IMR-90 (cell line): Measurements from ENCODE around the gene NFE2L2. TPM values are rescaled to one million over a fixed set of nuclear protein-coding genes. Genes with fewer than 3 reads are reported as not detected.

Experiments
- ATAC-seq: fragments of 200-7000 bp; cut with Tn5 transposase; 2 replicates; pipeline ENCODE4 v1.9.1; 2020; ENCODE audit warnings: low read depth, mild to moderate bottlenecking, moderate library complexity
- BruUV-seq: library from RNA; stranded (reverse); fragments of 400-500 nt; replicated peaks from 2 replicates; lab custom pipeline; 2021; lab: Mats Ljungman, UMichigan
- CTCF ChIA-PET: fragments of 300-600 bp; formaldehyde crosslinking; extraction: SDS; loops from one replicate; lab custom pipeline; 2021; ENCODE audit warnings: antibody characterized with exemption; lab: Yijun Ruan, JAX
- POLR2A ChIA-PET: fragments of 300-600 bp; sonication (Branson Sonifier 250); formaldehyde crosslinking; loops from one replicate; lab custom pipeline; 2022; ENCODE audit warnings: antibody characterized with exemption; ENCODE audit not compliant: unreplicated experiment; lab: Charles Lee
- DNase-seq: peaks from one replicate; pipeline ENCODE4 v3.0.0; 2013
- H2AFZ ChIP-seq: replicated peaks from 2 replicates; pipeline ENCODE3; 2013; ENCODE audit warnings: low read length, mild to moderate bottlenecking; ENCODE audit not compliant: poor library complexity
- H2AK5ac ChIP-seq: 2 replicates; pipeline ENCODE4 v1.6.1; 2013; ENCODE audit warnings: low read depth, low read length, inconsistent platforms
- H2AK9ac ChIP-seq: replicated peaks from 2 replicates; pipeline ENCODE3; 2013; ENCODE audit warnings: mild to moderate bottlenecking, low read depth, low read length, moderate library complexity; ENCODE audit not compliant: poor library complexity
- H2BK120ac ChIP-seq: 2 replicates; pipeline ENCODE4 v1.6.1; 2013; ENCODE audit warnings: low read depth, low read length, inconsistent platforms
- H2BK15ac ChIP-seq: 3 replicates; pipeline ENCODE4 v1.6.1; 2013; ENCODE audit warnings: low read depth, low read length, inconsistent platforms
- H2BK20ac ChIP-seq: 2 replicates; pipeline ENCODE4 v1.6.1; 2013; ENCODE audit warnings: low read depth, mild to moderate bottlenecking, inconsistent platforms, low read length, moderate library complexity
- H2BK5ac ChIP-seq: 2 replicates; pipeline ENCODE4 v1.6.1; 2013; ENCODE audit warnings: mild to moderate bottlenecking, low read depth, low read length, inconsistent platforms; ENCODE audit not compliant: poor library complexity, severe bottlenecking
- H3K14ac ChIP-seq: replicated peaks from 2 replicates; pipeline ENCODE4 v1.6.1; 2013; ENCODE audit warnings: low read depth, low read length, inconsistent platforms
- H3K18ac ChIP-seq: 2 replicates; pipeline ENCODE4 v1.6.1; 2013; ENCODE audit warnings: low read depth, low read length, control low read depth
- H3K23ac ChIP-seq: 2 replicates; pipeline ENCODE4 v1.6.1; 2013; ENCODE audit warnings: low read depth, low read length, inconsistent platforms
- H3K27ac ChIP-seq: 2 replicates; pipeline ENCODE4 v1.5.1; 2013; ENCODE audit warnings: mild to moderate bottlenecking, control low read depth, low read length; ENCODE audit not compliant: insufficient read depth
- H3K27me3 ChIP-seq: 2 replicates; pipeline ENCODE4 v1.6.1; 2013; ENCODE audit warnings: low read length; ENCODE audit not compliant: control insufficient read depth, insufficient read depth
- H3K36me3 ChIP-seq: 2 replicates; pipeline ENCODE4 v1.6.1; 2013; ENCODE audit warnings: low read length, mixed read lengths; ENCODE audit not compliant: control insufficient read depth, insufficient read depth
- H3K4ac ChIP-seq: 2 replicates; pipeline ENCODE4 v1.6.1; 2013; ENCODE audit warnings: low read depth, low read length, inconsistent platforms
- H3K4me1 ChIP-seq: 2 replicates; pipeline ENCODE4 v1.6.1; 2013; ENCODE audit warnings: low read length, mixed read lengths; ENCODE audit not compliant: control insufficient read depth, insufficient read depth
- H3K4me2 ChIP-seq: 2 replicates; pipeline ENCODE4 v1.6.1; 2013; ENCODE audit warnings: low read depth, mild to moderate bottlenecking, control low read depth, low read length, moderate library complexity
- H3K4me3 ChIP-seq: 2 replicates; pipeline ENCODE4 v1.5.1; 2013; ENCODE audit warnings: low read depth, mild to moderate bottlenecking, control low read depth, low read length, moderate library complexity; ENCODE audit not compliant: insufficient read depth
- H3K56ac ChIP-seq: 2 replicates; pipeline ENCODE4 v1.6.1; 2013; ENCODE audit warnings: low read length, inconsistent platforms; ENCODE audit not compliant: insufficient read depth; ENCODE audit errors: extremely low read depth
- H3K79me1 ChIP-seq, 2 experiments: 2 replicates each; pipeline ENCODE4 v1.6.1; 2013; ENCODE audit warnings: low read length in 2 of 2, inconsistent platforms in 1 of 2, low read depth in 1 of 2
- H3K9ac ChIP-seq: 2 replicates; pipeline ENCODE4 v1.6.1; 2013; ENCODE audit warnings: low read depth, low read length, control low read depth
- H3K9me1 ChIP-seq: 2 replicates; pipeline ENCODE4 v1.6.1; 2013; ENCODE audit warnings: low read length, inconsistent platforms; ENCODE audit not compliant: insufficient read depth
- H3K9me3 ChIP-seq: 2 replicates; pipeline ENCODE4 v1.6.1; 2013; ENCODE audit warnings: low read length; ENCODE audit not compliant: control insufficient read depth, insufficient read depth
- H4K20me1 ChIP-seq: 2 replicates; pipeline ENCODE4 v1.6.1; 2013; ENCODE audit warnings: low read length, inconsistent platforms; ENCODE audit not compliant: insufficient read depth
- H4K5ac ChIP-seq: 2 replicates; pipeline ENCODE4 v1.6.1; 2013; ENCODE audit warnings: mild to moderate bottlenecking, low read depth, low read length, control low read depth
- H4K8ac ChIP-seq, 2 experiments: 2 replicates each; pipeline ENCODE4 v1.6.1; 2013; ENCODE audit warnings: low read depth in 2 of 2, low read length in 2 of 2, control low read depth in 1 of 2, inconsistent platforms in 1 of 2
- H4K91ac ChIP-seq: 2 replicates; pipeline ENCODE4 v1.6.1; 2013; ENCODE audit warnings: low read depth, low read length, inconsistent platforms; ENCODE audit not compliant: insufficient read depth
- BHLHE40 ChIP-seq: fragments of 150-350 bp; IDR thresholded peaks from 2 replicates; pipeline ENCODE4 v1.6.1; 2016; ENCODE audit warnings: mild to moderate bottlenecking, low read depth, low read length
- CEBPB ChIP-seq: IDR thresholded peaks from 2 replicates; pipeline ENCODE4 v1.6.1; 2012; ENCODE audit warnings: low read depth, low read length, improper control_type of control experiment
- CHD1 ChIP-seq: IDR thresholded peaks from 2 replicates; pipeline ENCODE4 v1.6.1; 2012; ENCODE audit warnings: low read depth, low read length, improper control_type of control experiment
- ELK1 ChIP-seq: fragments of 150-350 bp; IDR thresholded peaks from 2 replicates; pipeline ENCODE4 v1.6.1; 2016; ENCODE audit warnings: low read depth, mild to moderate bottlenecking, low read length, moderate library complexity, borderline replicate concordance
- FOS ChIP-seq: fragments of 150-350 bp; IDR thresholded peaks from 2 replicates; pipeline ENCODE4 v1.6.1; 2016; ENCODE audit warnings: low read depth, low read length
- MAFK ChIP-seq: IDR thresholded peaks from 2 replicates; pipeline ENCODE4 v1.6.1; 2012; ENCODE audit warnings: low read depth, low read length, improper control_type of control experiment
- MAZ ChIP-seq: IDR thresholded peaks from 2 replicates; pipeline ENCODE4 v1.6.1; 2012; ENCODE audit warnings: low read depth, mild to moderate bottlenecking, low read length, improper control_type of control experiment, moderate library complexity, borderline replicate concordance
- NFE2L2 ChIP-seq: fragments of 150-350 bp; IDR thresholded peaks from 2 replicates; pipeline ENCODE4 v1.6.1; 2016; ENCODE audit warnings: low read depth, mild to moderate bottlenecking, low read length
- POLR2A ChIP-seq: IDR thresholded peaks from 2 replicates; pipeline ENCODE4 v1.6.1; 2012; ENCODE audit warnings: mild to moderate bottlenecking, low read depth, low read length
- RCOR1 ChIP-seq: IDR thresholded peaks from 2 replicates; pipeline ENCODE4 v1.6.1; 2012; ENCODE audit warnings: mild to moderate bottlenecking, low read length, improper control_type of control experiment; ENCODE audit not compliant: insufficient replicate concordance
- RFX5 ChIP-seq: IDR thresholded peaks from 2 replicates; pipeline ENCODE4 v1.8.0; 2012; ENCODE audit warnings: low read depth, mild to moderate bottlenecking, low read length, moderate library complexity
- SMC3 ChIP-seq: fragments of 150-350 bp; IDR thresholded peaks from 2 replicates; pipeline ENCODE4 v1.6.1; 2016; ENCODE audit warnings: low read depth, mild to moderate bottlenecking, antibody characterized with exemption, low read length, moderate library complexity
- USF2 ChIP-seq: fragments of 150-350 bp; IDR thresholded peaks from 2 replicates; pipeline ENCODE4 v1.6.1; 2017; ENCODE audit warnings: mild to moderate bottlenecking, antibody characterized with exemption, low read length, low read depth
- WGBS, 2 experiments: methylation state at CpG; one replicate each; pipeline versions ENCODE4 v1.1.5 to v1.1.7; 2013; ENCODE audit warnings: missing lambda C conversion rate in 2 of 2; ENCODE audit not compliant: insufficient read length in 1 of 2; ENCODE audit errors: extremely low coverage in 2 of 2; 5-methylcytosine and 5-hydroxymethylcytosine counted together
- dilution Hi-C: fragments of 300-500 bp; cut with HindIII; formaldehyde crosslinking; loops from one replicate; pipeline ENCODE4 v1.14.3; 2018; ENCODE audit warnings: low sequenced_read_pairs; ENCODE audit not compliant: unreplicated experiment
- in situ Hi-C: fragments of 300-500 bp; cut with MboI; formaldehyde crosslinking; loops from 3 replicates; pipeline ENCODE4 v1.14.3; 2019; ENCODE audit warnings: low sequenced_read_pairs, inconsistent platforms, mixed read lengths
- intact Hi-C: fragments of 100-400 bp; cut with micrococcal nuclease; formaldehyde crosslinking; loops from 2 replicates; pipeline ENCODE4 v1.10.0; 2022
- polyA plus RNA-seq, 3 experiments: library from polyadenylated mRNA; depleted of rRNA; stranded (reverse); fragments of >200 nt; gene quantifications; 2 replicates each; pipeline ENCODE4 v1.2.3, GENCODE V29; 2012; ENCODE audit warnings: low replicate concordance in 1 of 3
- total RNA-seq: library from RNA; depleted of rRNA; stranded (reverse); fragments of >200 nt; gene quantifications from 2 replicates; pipeline ENCODE4 v1.2.3, GENCODE V29; 2012
- TF ChIP-seq, protein P1 (sequence below): conservative IDR thresholded peaks from 2 replicates; pipeline ENCODE4 v1.5.1; 2012; ENCODE audit warnings: mild to moderate bottlenecking, low read depth, low read length, improper control_type of control experiment

The NFE2L2 gene
- total and polyA plus RNA-seq, 2 of the 4 experiments (the other 2 are of a cell fraction) = 72.7 to 83.5 TPM

DNA sequence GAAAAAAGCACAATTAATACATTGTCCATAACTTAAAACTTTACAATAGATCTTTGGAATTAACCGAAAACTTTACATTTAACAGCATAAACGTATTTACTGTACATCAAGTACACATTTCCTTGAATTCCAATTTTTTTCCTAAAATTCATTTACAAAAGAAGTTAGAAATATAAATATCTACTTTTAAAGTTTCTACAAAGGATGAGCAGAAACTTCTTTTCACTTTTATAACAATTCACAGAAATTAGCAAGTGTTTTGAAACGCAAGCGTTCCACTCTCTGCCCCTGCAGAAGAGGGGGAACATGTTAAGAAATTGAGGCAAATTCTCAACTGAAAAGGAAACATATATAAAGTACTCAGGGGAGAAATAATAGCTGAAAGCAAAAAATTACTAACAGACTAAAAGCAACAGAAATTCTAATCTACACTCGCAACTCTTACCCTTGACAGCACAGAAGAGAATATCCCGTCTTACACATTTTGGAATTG, 1.5 kb downstream of the NFE2L2 start:
- Histone ChIP-seq H3K9me1 (peaks cover 3% of the 10 kb centered on the region), H3K27ac (peak overlapping the region; percentile 89), H2BK15ac (0 out of 3 replicates have a peak overlapping the region, but pooled peaks have one; percentile 40), H3K4ac (peak overlapping the region; percentile 71; the same call in 1 of the 2 replicates), H3K18ac (peak overlapping the region; percentile 48), H2BK5ac (peak overlapping the region; percentile 94), H3K36me3 (peaks cover 6% of the 10 kb centered on the region; the same call in 1 of the 2 replicates), H4K5ac (no peak overlapping the region), H3K4me3 (peak overlapping the region; percentile 69), H3K79me1 (peaks cover 0 to 5% of the 10 kb centered on the region in 2 experiments; a peak in 1 of 4 replicates), H2AFZ (peak overlapping the region; percentile 90), H3K56ac (peak overlapping the region; percentile 94), H3K4me2 (peak overlapping the region; percentile 86; the same call in 1 of the 2 replicates), H3K4me1 (peaks cover 3% of the 10 kb centered on the region), H3K23ac (peak overlapping the region; percentile 86; the same call in 1 of the 2 replicates), H3K9me3 (no peaks in the 10 kb centered on the region), H3K9ac (peak overlapping the region; percentile 96), H4K8ac (peak overlapping the region in 1 of 2 experiments; percentile 74; a peak in 2 of 4 replicates), H4K20me1 (peaks cover 48% of the 10 kb centered on the region), H2BK120ac (peak overlapping the region; percentile 60; the same call in 1 of the 2 replicates), H3K27me3 (no peaks in the 10 kb centered on the region), H2AK9ac (peak overlapping the region; percentile 97), H2AK5ac (no peak overlapping the region; the same call in 1 of the 2 replicates), H2BK20ac (no peak overlapping the region), H3K14ac (peak overlapping the region; percentile 90), H4K91ac (peak overlapping the region; percentile 61; the same call in 1 of the 2 replicates)
- BruUV-seq = TSS peak; percentile 44
- dilution Hi-C loops = no loop called here
- ChIA-PET POLR2A (interaction anchor here (0.6 to 1.1 kb wide), 3 partner anchors 8 to 97 kb away, joined by 3 to 5 read pairs (median 3); no protein-coding TSS in a partner anchor), CTCF (interaction anchor here (0.6 to 3.2 kb wide), 8 partner anchors 25 to 98 kb away, joined by 3 to 29 read pairs (median 4); no protein-coding TSS in a partner anchor)
- in situ Hi-C loops = loop anchor here (5.0 kb wide), 1 partner anchor 69 kb away; no protein-coding TSS in a partner anchor
- DNase-seq (no peak), ATAC-seq (no peak)
- no CpG with 5 or more reads among the region's 6 CpGs for WGBS, 2 experiments
- intact Hi-C loops = loop anchor here (1.0 to 10.0 kb wide), 9 partner anchors 34 to 496 kb away; no protein-coding TSS in a partner anchor
- TF ChIP-seq MAFK (no peak), MAZ (no peak), NFE2L2 (no peak), BHLHE40 (no peak), ELK1 (no peak), SMC3 (no peak), RFX5 (no peak), FOS (no peak), CEBPB (no peak), POLR2A (no peak), CHD1 (no peak; the same call in 1 of the 2 replicates), RCOR1 (no peak), USF2 (no peak)
- TF ChIP-seq, protein P1, sequence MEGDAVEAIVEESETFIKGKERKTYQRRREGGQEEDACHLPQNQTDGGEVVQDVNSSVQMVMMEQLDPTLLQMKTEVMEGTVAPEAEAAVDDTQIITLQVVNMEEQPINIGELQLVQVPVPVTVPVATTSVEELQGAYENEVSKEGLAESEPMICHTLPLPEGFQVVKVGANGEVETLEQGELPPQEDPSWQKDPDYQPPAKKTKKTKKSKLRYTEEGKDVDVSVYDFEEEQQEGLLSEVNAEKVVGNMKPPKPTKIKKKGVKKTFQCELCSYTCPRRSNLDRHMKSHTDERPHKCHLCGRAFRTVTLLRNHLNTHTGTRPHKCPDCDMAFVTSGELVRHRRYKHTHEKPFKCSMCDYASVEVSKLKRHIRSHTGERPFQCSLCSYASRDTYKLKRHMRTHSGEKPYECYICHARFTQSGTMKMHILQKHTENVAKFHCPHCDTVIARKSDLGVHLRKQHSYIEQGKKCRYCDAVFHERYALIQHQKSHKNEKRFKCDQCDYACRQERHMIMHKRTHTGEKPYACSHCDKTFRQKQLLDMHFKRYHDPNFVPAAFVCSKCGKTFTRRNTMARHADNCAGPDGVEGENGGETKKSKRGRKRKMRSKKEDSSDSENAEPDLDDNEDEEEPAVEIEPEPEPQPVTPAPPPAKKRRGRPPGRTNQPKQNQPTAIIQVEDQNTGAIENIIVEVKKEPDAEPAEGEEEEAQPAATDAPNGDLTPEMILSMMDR = no peak
